Measurements from ENCODE around the gene PEX6. TPM values are rescaled to one million over a fixed set of nuclear protein-coding genes. Genes with fewer than 3 reads are reported as not detected.

PEX6 gene
- polyA plus RNA-seq, 3 donors = 10.6 to 16.2 (median 15.5) TPM

- Mint-ChIP-seq H3K4me1 (peaks cover 10% of the 10 kb centered on the region), H3K27ac (peak overlapping the region in 1 of 7 donors; percentile 32), H3K4me3 (no peak overlapping the region), H3K36me3 (peaks cover 53 to 79% of the 10 kb centered on the region in 2 donors), H3K27me3 (ENCODE audit: low read depth in 3 of 3) (peaks cover 0 to 2% (median 0%) of the 10 kb centered on the region in 3 donors), H3K9me3 (no peaks in the 10 kb centered on the region)
- Histone ChIP-seq H3K27ac (ENCODE audit: low read depth in 1 of 2, low read length in 2 of 2) (no peak overlapping the region), H2AFZ (ENCODE audit: insufficient read depth, low read depth, low read length, poor library complexity, severe bottlenecking) (no peak overlapping the region), H4K20me1 (ENCODE audit: insufficient read depth, low read length) (peaks cover 8% of the 10 kb centered on the region), H3K9ac (ENCODE audit: insufficient read depth, low read length, poor library complexity, severe bottlenecking) (no peak overlapping the region), H3K9me3 (replicated peaks in 1 of 2; ENCODE audit: control insufficient read depth in 1 of 2, insufficient read depth in 1 of 2, low read length in 2 of 2) (no peaks in the 10 kb centered on the region), H3K4me1 (ENCODE audit: control insufficient read depth in 1 of 2, insufficient read depth in 2 of 2, low read length in 2 of 2) (peaks cover 7 to 10% of the 10 kb centered on the region in 2 donors), H3K4me2 (replicated peaks; ENCODE audit: extremely low read depth, low read length, poor library complexity, severe bottlenecking) (no peak overlapping the region), H3K4me3 (replicated peaks in 1 of 3; ENCODE audit: low read depth in 2 of 3, low read length in 3 of 3) (no peak overlapping the region), H3K36me3 (replicated peaks in 1 of 2; ENCODE audit: control insufficient read depth in 1 of 2, insufficient read depth in 2 of 2, low read length in 2 of 2) (peaks cover 59 to 60% of the 10 kb centered on the region in 2 donors), H3K27me3 (ENCODE audit: control insufficient read depth in 2 of 2, insufficient read depth in 2 of 2, low read length in 2 of 2) (peaks cover 0 to 2% of the 10 kb centered on the region in 2 donors), H3K79me2 (ENCODE audit: insufficient read depth, low read length) (no peaks in the 10 kb centered on the region)
- no peak for DNase-seq
- WGBS (ENCODE audit: insufficient coverage) = 97% methylated on average over 11 of the region's 11 CpGs
- intact Hi-C loops (cut with micrococcal nuclease) = no loop called here
- no peak for TF ChIP-seq CTCF (IDR thresholded peaks at IDR 0.05)
Measured at GRCh38 chr6:42967228-42967627, 11.8 kb downstream of the PEX6 start.

- Mint-ChIP-seq H3K36me3 (peaks cover 59 to 86% of the 10 kb centered on the region in 2 donors), H3K4me3 (no peak overlapping the region), H3K27ac (peak overlapping the region in 2 of 7 donors; percentile 46 to 52), H3K4me1 (peaks cover 5% of the 10 kb centered on the region), H3K27me3 (ENCODE audit: low read depth in 3 of 3) (peaks cover 2 to 4% (median 4%) of the 10 kb centered on the region in 3 donors), H3K9me3 (peaks cover 0 to 2% (median 0%) of the 10 kb centered on the region in 7 donors)
- 67% methylated on average over 4 of the region's 7 CpGs for WGBS (ENCODE audit: insufficient coverage)
- H3K9ac ChIP-seq (ENCODE audit: insufficient read depth, low read length, poor library complexity, severe bottlenecking) = no peak overlapping the region
- H3K4me3 ChIP-seq (replicated peaks in 1 of 3; ENCODE audit: low read depth in 2 of 3, low read length in 3 of 3) = no peak overlapping the region
- H3K36me3 ChIP-seq (replicated peaks in 1 of 2; ENCODE audit: control insufficient read depth in 1 of 2, insufficient read depth in 2 of 2, low read length in 2 of 2) = peaks cover 60 to 64% of the 10 kb centered on the region in 2 donors
- H3K27ac ChIP-seq (ENCODE audit: low read depth in 1 of 2, low read length in 2 of 2) = no peak overlapping the region
- H2AFZ ChIP-seq (ENCODE audit: insufficient read depth, low read depth, low read length, poor library complexity, severe bottlenecking) = no peak overlapping the region
- no peaks in the 10 kb centered on the region for H3K9me3 ChIP-seq (replicated peaks in 1 of 2; ENCODE audit: control insufficient read depth in 1 of 2, insufficient read depth in 1 of 2, low read length in 2 of 2)
- peaks cover 0 to 5% of the 10 kb centered on the region in 2 donors for H3K27me3 ChIP-seq (ENCODE audit: control insufficient read depth in 2 of 2, insufficient read depth in 2 of 2, low read length in 2 of 2)
- intact Hi-C loops (cut with micrococcal nuclease) = no loop called here
- DNase-seq = no peak
- H3K4me2 ChIP-seq (replicated peaks; ENCODE audit: extremely low read depth, low read length, poor library complexity, severe bottlenecking) = no peak overlapping the region
- H4K20me1 ChIP-seq (ENCODE audit: insufficient read depth, low read length) = peaks cover 8% of the 10 kb centered on the region
- TF ChIP-seq CTCF (IDR thresholded peaks at IDR 0.05) = no peak
- peaks cover 2 to 6% of the 10 kb centered on the region in 2 donors for H3K4me1 ChIP-seq (ENCODE audit: control insufficient read depth in 1 of 2, insufficient read depth in 2 of 2, low read length in 2 of 2)
- no peaks in the 10 kb centered on the region for H3K79me2 ChIP-seq (ENCODE audit: insufficient read depth, low read length)
Measured at GRCh38 chr6:42966571-42966970, 12.4 kb downstream of the PEX6 start.

Data from CD14-positive monocyte (primary cell).